ENCODE results near the gene SNX27.
A peak's percentile ranks its signal among the peaks of the same experiment; 100 is the strongest.
"Not testable (repeated sequence)": the region's sequence is repeated elsewhere in the genome, so short reads cannot be mapped to it uniquely, and the experiment has no call there.

SNX27 gene

DNA sequence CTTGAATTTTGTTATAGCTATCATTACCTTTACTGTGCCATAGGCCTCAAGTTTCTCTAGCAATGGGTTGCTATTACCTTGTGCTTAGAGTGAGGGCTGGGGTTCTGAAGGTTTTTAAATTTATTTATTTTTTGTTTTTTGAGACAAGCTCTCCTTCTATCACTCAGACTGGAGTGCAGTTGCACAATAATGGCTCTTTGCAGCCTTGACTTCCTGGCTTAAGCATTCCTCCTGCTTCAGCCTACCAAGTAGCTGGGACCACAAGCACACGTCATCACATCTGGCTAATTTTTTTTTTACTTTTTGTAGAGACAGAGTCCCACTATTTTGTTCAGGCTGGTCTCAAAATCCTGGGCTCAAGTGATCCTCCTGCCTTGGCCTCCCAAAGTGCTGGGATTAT lies 41.5 kb downstream of the SNX27 start:
- TF ChIP-seq, protein P1, sequence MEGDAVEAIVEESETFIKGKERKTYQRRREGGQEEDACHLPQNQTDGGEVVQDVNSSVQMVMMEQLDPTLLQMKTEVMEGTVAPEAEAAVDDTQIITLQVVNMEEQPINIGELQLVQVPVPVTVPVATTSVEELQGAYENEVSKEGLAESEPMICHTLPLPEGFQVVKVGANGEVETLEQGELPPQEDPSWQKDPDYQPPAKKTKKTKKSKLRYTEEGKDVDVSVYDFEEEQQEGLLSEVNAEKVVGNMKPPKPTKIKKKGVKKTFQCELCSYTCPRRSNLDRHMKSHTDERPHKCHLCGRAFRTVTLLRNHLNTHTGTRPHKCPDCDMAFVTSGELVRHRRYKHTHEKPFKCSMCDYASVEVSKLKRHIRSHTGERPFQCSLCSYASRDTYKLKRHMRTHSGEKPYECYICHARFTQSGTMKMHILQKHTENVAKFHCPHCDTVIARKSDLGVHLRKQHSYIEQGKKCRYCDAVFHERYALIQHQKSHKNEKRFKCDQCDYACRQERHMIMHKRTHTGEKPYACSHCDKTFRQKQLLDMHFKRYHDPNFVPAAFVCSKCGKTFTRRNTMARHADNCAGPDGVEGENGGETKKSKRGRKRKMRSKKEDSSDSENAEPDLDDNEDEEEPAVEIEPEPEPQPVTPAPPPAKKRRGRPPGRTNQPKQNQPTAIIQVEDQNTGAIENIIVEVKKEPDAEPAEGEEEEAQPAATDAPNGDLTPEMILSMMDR (IDR thresholded peaks at IDR 0.05; ENCODE audit: insufficient read depth, low read depth, low read length, missing control alignments), result no peak
- peak; percentile 9 for DNase-seq (ENCODE audit: low read depth)
- no peak overlapping the region for H3K4me3 ChIP-seq (ENCODE audit: low read length)

DNA sequence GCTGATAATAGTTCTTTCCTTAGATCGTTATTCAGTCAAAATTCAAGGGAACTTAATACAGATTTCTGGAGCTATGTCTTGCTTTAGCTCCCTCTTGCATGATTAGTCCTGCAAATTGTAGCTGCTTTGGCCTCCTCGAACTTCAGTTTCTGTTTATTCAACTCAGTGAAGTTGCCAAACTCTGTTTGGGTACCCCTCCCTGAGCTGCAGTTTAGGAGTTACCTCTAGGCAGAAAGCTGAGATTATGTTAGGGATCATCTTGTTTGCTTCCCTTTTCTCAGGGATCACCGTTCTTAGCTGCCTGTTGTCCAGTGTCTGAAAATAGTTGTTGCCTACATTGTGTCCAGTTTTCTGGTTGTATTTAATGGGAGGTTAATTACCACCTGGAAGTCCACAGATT lies 43.5 kb downstream of the SNX27 start:
- no peak overlapping the region for H3K4me3 ChIP-seq (ENCODE audit: low read length)
- DNase-seq (ENCODE audit: low read depth), result no peak
- TF ChIP-seq, protein P1 (IDR thresholded peaks at IDR 0.05; ENCODE audit: insufficient read depth, low read depth, low read length, missing control alignments), result no peak

DNA sequence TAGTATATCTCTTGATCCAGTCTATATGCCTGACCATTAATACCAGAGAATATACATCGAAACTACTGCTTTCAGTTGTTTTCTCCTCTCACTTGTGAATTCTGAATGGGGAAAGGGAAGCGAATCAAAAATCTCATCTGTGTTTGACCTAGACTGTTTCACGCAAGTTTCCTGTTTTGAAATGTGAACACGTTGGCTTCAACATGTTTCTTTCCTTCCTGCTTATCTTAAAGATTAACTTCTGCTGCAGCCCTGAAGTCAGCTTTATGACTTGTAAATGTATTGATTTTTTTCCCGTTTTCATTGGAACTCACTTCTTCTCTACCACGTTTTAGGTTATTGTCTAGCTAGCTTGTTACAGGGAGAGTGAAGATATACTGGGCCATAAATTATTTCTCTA lies 49.9 kb downstream of the SNX27 start:
- TF ChIP-seq, protein P1 (IDR thresholded peaks at IDR 0.05; ENCODE audit: insufficient read depth, low read depth, low read length, missing control alignments), result no peak
- DNase-seq (ENCODE audit: low read depth), result no peak
- no peak overlapping the region for H3K4me3 ChIP-seq (ENCODE audit: low read length)

DNA sequence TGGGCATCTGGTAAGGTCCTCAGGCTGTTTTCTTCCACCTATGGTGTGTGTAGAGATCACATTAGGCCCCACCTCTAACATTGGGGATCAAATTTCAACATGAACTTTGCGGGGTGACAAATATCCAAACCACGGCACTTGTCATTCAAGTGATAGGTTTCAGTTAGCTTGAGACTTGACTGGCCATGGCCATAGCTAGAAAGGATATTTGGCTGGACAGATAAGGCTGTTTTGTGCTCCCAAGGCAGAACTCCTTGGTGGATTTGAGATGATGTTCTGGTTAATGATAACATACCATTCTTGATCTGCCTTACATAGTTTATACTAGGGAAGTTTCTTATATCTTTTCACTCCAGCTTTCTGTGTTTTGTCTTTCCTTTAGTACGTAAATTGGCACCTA lies 56.2 kb downstream of the SNX27 start:
- TF ChIP-seq, protein P1 (IDR thresholded peaks at IDR 0.05; ENCODE audit: insufficient read depth, low read depth, low read length, missing control alignments), result no peak
- no peak for DNase-seq (ENCODE audit: low read depth)

DNA sequence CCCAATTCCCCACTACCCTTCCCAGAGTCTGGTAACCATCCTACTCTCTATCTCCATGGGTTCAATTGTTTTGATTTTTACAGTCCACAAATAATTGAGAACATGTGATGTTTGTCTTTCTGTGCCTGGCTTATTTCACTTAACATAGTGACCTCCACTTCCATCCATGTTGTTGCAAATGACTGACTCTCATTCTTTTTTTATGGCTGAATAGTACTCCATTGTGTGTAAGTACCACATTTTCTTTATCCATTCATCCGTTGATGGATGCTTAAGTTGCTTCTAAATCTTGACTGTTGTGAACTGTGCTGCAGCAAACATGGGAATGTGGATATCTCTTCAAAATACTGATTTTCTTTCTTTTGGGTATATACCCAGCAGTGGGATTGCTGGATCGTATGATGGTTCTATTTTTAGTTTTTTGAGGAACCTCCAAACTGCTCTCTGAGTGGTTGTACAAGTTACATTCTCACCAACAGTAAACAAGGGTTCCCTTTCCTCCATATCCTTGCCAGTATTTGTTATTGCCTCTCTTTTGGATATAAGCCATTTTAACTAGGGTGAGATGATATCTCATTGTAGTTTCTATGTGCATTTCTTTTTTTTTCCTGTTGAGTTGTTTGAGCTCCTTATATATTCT lies 58.3 kb downstream of the SNX27 start:
- H3K4me3 ChIP-seq (ENCODE audit: low read length); DNase-seq (ENCODE audit: low read depth): not testable (repeated sequence)

More for the DNA sequence above, 56.2 kb downstream of the SNX27 start:
- no peak overlapping the region for H3K4me3 ChIP-seq (ENCODE audit: low read length)

DNA sequence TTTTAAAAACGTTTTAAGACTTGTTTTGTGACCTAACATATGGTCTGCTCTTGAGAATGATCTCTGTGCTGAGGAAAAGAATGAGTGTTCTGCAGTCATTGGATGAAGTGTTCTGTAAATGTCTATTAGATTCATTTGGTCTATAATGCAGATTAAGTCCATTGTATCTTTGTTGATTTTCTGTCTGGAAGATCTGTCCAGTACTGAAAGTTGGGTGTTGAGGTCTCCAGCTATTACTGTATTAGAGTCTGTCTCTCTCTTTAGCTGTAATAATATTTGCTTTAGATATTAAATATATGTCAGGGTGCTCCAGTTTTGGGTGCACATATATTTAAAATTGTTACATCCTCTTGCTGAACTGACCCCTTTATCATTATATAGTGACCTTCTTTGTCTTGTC lies 61.6 kb downstream of the SNX27 start:
- TF ChIP-seq, protein P1 (IDR thresholded peaks at IDR 0.05; ENCODE audit: insufficient read depth, low read depth, low read length, missing control alignments), result no peak

DNA sequence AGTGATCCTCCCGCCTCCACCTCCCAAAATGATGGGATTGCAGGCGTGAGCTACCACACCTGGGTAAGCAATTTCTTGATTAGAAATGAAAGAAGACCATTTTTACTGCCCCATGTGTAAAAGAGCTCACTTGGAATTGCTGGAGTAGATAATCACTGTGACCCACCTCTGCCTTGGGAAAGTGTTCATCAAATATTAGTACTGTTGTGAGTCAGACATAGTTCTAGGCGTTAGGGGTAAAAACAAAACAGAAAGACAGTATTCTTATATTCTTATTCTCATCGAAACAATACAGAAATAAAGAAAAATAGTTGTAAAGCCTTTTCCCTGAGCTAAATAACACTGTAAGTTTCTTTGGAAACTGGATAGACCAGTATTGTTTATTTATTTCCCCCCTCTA lies 68.5 kb downstream of the SNX27 start:
- peak; percentile 55 for DNase-seq (ENCODE audit: low read depth)
- no peak overlapping the region for H3K4me3 ChIP-seq (ENCODE audit: low read length)
- TF ChIP-seq, protein P1 (IDR thresholded peaks at IDR 0.05; ENCODE audit: insufficient read depth, low read depth, low read length, missing control alignments), result no peak

More for the DNA sequence above, 61.6 kb downstream of the SNX27 start:
- DNase-seq (ENCODE audit: low read depth), result no peak
- no peak overlapping the region for H3K4me3 ChIP-seq (ENCODE audit: low read length)

All from epithelial cell of esophagus (primary cell).